MCF 10A (cell line): Measurements from ENCODE around the gene BMPR1A. TPM values are rescaled to one million over a fixed set of nuclear protein-coding genes. Genes with fewer than 3 reads are reported as not detected.

Experiments
- BruUV-seq: library from RNA; stranded (reverse); fragments of 400-500 nt; replicated peaks from 2 replicates; lab custom pipeline; 2021; lab: Mats Ljungman, UMichigan
- CTCF ChIA-PET: fragments of 300-600 bp; sonication (Branson Sonifier 250); formaldehyde crosslinking; extraction: SDS; loops from one replicate; lab custom pipeline; 2021; ENCODE audit warnings: antibody characterized with exemption, inconsistent platforms; lab: Yijun Ruan, JAX
- POLR2A ChIA-PET: fragments of 300-600, 350-650 bp; sonication (Branson Sonifier 250); formaldehyde crosslinking; extraction: SDS; loops from one replicate; lab custom pipeline; 2020; ENCODE audit warnings: antibody characterized with exemption, inconsistent platforms; lab: Yijun Ruan, JAX
- DNase-seq: peaks from one replicate; pipeline ENCODE4 v3.0.0-alpha.2; 2018; ENCODE audit not compliant: unreplicated experiment
- H3K27ac Mint-ChIP-seq: one replicate; pipeline ENCODE4 v1.8.0; 2022; ENCODE audit warnings: mild to moderate bottlenecking, low read depth, mixed read lengths; ENCODE audit not compliant: unreplicated experiment
- H3K27me3 Mint-ChIP-seq: one replicate; pipeline ENCODE4 v1.8.0; 2022; ENCODE audit warnings: mixed read lengths; ENCODE audit not compliant: insufficient read depth, unreplicated experiment
- H3K36me3 Mint-ChIP-seq: one replicate; pipeline ENCODE4 v1.8.0; 2022; ENCODE audit warnings: mild to moderate bottlenecking, moderate library complexity, mixed read lengths; ENCODE audit not compliant: insufficient read depth, unreplicated experiment
- H3K4me1 Mint-ChIP-seq: one replicate; pipeline ENCODE4 v1.8.0; 2022; ENCODE audit warnings: mixed read lengths; ENCODE audit not compliant: insufficient read depth, unreplicated experiment
- H3K4me3 Mint-ChIP-seq: one replicate; pipeline ENCODE4 v1.8.0; 2022; ENCODE audit warnings: mild to moderate bottlenecking, moderate library complexity, mixed read lengths; ENCODE audit not compliant: unreplicated experiment
- H3K9me3 Mint-ChIP-seq: one replicate; pipeline ENCODE4 v1.8.0; 2022; ENCODE audit warnings: mixed read lengths; ENCODE audit not compliant: unreplicated experiment
- CTCF ChIP-seq: fragments of 200-600 bp; IDR thresholded peaks from one replicate; pipeline ENCODE4 v1.8.0; 2022; ENCODE audit warnings: antibody characterized with exemption, mild to moderate bottlenecking; ENCODE audit not compliant: unreplicated experiment
- intact Hi-C: fragments of 100-400 bp; cut with micrococcal nuclease; formaldehyde crosslinking; loops from 2 replicates; pipeline ENCODE4 v1.14.1; 2022
- total RNA-seq: library from RNA; stranded (reverse); gene quantifications from 2 replicates; pipeline ENCODE4 v1.2.3, GENCODE V29; 2022

Gene BMPR1A
- total RNA-seq, 1 experiment from 2014 or later = 27.3 TPM

GRCh38 chr10:86721232-86721631, 35.2 kb upstream of the BMPR1A start:
- no TSS peak for BruUV-seq
- Mint-ChIP-seq H3K4me1 (no peaks in the 10 kb centered on the region), H3K27ac (no peak overlapping the region), H3K9me3 (no peaks in the 10 kb centered on the region), H3K27me3 (no peaks in the 10 kb centered on the region), H3K36me3 (no peaks in the 10 kb centered on the region), H3K4me3 (no peak overlapping the region)
- DNase-seq = no peak
- intact Hi-C loops = no loop called here
- CTCF ChIA-PET = interaction anchor here (0.7 kb wide), 1 partner anchor 26 kb away, joined by 4 read pairs; no protein-coding TSS in a partner anchor
- POLR2A ChIA-PET = no interaction called here
- no peak for TF ChIP-seq CTCF

DNA sequence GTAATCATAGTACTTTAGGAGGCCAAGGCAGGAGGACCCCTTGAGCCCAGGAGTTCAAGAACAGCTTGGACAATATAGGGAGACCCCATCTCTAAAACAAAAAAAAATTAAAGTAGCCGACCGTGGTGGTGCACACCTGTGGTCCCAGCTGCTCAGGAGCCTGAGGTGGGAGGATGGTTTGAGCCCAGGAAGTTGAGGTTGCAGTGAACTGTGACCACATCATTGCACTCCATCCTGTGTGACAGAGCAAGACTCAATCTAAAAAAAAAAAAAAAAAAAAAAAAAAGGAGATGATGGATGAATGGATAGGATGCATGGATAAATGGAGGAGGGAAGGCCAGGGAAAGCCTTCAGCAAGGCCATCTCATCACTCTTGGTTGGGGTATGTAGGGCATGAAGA, 33.4 kb upstream of the BMPR1A start:
- intact Hi-C loops = no loop called here
- Mint-ChIP-seq H3K4me1 (no peaks in the 10 kb centered on the region), H3K27ac (no peak overlapping the region), H3K9me3 (no peaks in the 10 kb centered on the region), H3K4me3 (no peak overlapping the region), H3K27me3 (no peaks in the 10 kb centered on the region), H3K36me3 (peaks cover 5% of the 10 kb centered on the region)
- CTCF ChIA-PET = no interaction called here
- POLR2A ChIA-PET = no interaction called here
- TF ChIP-seq CTCF = no peak
- BruUV-seq = no TSS peak
- no peak for DNase-seq

DNA sequence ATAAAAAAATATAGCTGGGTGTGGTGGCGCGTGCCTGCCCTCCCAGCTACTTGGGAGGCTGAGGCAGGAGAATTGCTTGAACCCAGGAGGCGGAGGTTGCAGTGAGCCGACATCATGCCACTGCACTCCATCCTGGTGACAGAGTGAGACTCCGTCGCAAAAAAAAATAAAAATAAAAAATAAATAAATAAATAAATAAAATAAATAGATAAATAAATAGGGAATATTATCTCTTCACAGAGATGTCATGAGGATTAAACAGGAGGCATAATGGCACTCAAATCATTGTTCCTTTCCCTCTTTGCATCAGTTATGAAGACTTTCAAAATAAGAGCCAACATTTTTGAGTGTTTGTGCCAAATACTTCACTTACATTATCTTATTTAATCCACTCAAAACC, 32.0 kb upstream of the BMPR1A start:
- no TSS peak for BruUV-seq
- no peaks in the 10 kb centered on the region for H3K4me1 Mint-ChIP-seq
- H3K36me3 Mint-ChIP-seq = peaks cover 5% of the 10 kb centered on the region
- no peaks in the 10 kb centered on the region for H3K9me3 Mint-ChIP-seq
- H3K4me3 Mint-ChIP-seq = no peak overlapping the region
- intact Hi-C loops = no loop called here
- POLR2A ChIA-PET = no interaction called here
- CTCF ChIA-PET = no interaction called here
- H3K27me3 Mint-ChIP-seq = no peaks in the 10 kb centered on the region
- DNase-seq = no peak
- no peak overlapping the region for H3K27ac Mint-ChIP-seq
- no peak for TF ChIP-seq CTCF

GRCh38 chr10:86725980-86726676, 30.3 kb upstream of the BMPR1A start:
- TF ChIP-seq CTCF = no peak
- no peaks in the 10 kb centered on the region for H3K27me3 Mint-ChIP-seq
- DNase-seq = no peak
- H3K4me3 Mint-ChIP-seq = no peak overlapping the region
- H3K9me3 Mint-ChIP-seq = no peaks in the 10 kb centered on the region
- CTCF ChIA-PET = interaction anchor here (0.7 to 1.0 kb wide), 2 partner anchors 10 to 231 kb away, joined by 3 read pairs; no protein-coding TSS in a partner anchor
- intact Hi-C loops = no loop called here
- H3K36me3 Mint-ChIP-seq = peaks cover 5% of the 10 kb centered on the region
- no peaks in the 10 kb centered on the region for H3K4me1 Mint-ChIP-seq
- no peak overlapping the region for H3K27ac Mint-ChIP-seq
- POLR2A ChIA-PET = interaction anchor here (0.7 kb wide), 1 partner anchor 14 kb away, joined by 3 read pairs; no protein-coding TSS in a partner anchor
- no TSS peak for BruUV-seq
